ELF-1 (cell line): ENCODE data around the gene C9orf57.
"Not testable (repeated sequence)": the region's sequence is repeated elsewhere in the genome, so short reads cannot be mapped to it uniquely, and the experiment has no call there.

Source experiments
- DNase-seq: peaks from one replicate; pipeline ENCODE4 v3.0.0-alpha.2; 2016; ENCODE audit warnings: low read depth, low spot score

Gene C9orf57

DNA sequence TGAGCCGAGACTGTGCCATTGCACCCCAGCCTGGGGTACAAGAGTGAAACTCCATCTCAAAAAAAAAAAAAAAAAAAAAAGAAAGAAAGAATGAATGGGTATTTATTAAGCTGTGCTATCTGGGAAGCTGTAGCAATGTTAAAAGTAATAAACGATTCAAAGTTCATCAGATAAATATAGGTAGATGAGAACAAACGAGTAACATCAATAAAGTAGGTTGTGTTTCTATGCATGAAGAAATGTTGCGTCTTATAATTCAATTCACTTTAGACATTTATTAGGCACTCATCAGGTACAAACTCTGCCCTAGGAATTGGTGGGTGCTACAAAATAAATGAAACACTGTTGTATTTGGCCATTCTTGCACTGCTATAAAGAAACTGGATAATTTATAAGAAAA lies 36.8 kb downstream of the C9orf57 start:
- DNase-seq = no peak

GRCh38 chr9:72022841-72023240 lies 37.6 kb downstream of the C9orf57 start:
- no peak for DNase-seq

DNA sequence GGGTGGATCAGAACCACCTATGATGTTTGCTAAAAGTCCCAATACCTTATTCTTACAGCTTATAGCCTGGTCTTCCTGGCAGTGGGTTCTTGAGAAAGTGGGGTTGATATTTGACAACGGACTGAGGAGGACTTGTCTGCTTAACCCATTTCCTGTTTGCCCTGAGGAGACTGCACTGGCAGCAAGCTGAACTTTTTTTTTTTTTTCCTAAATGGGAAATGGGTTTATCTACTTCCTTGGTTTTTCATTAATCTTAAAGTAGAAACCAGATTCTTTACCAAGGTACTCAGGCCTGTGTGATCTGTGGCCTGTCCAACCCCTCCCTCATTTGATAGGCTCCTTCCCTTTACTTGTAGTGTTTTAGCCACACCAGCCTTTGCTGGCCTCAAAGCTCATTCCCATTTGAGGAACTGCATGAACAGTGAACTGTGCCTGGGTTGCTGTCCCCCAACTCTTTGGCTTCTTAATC lies 47.1 kb downstream of the C9orf57 start:
- no peak for DNase-seq

- DNase-seq = no peak
These were observed 47.8 kb downstream of the C9orf57 start for GRCh38 chr9:72012646-72013045.

- not testable (repeated sequence) for DNase-seq
These were observed 52.7 kb downstream of the C9orf57 start for GRCh38 chr9:72007726-72008125.

DNA sequence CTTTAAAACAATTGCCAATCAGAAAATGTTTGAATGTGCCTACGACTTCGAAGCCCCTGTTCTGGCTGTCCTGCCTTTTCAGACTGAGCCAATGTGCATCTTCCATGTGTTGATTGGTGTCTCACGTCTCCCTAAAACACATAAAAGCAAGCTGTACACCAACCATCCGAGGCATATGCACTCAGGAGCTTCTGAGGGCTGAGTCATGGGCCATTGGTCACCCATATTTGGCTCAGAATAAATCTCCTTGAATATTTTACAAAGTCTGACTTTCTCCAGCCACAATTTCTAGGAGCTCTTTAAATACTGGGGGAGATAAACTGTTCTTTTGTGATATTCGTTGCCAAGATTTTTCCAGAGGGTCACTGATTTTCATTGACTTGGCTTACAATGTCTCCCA lies 53.9 kb downstream of the C9orf57 start:
- no peak for DNase-seq

- DNase-seq = no peak
These were observed 55.0 kb downstream of the C9orf57 start for GRCh38 chr9:72005451-72005850.
